GM11168 (cell line): ENCODE data around the gene UBE2E2.

ENCODE experiments used
- in situ Hi-C: fragments of 300-500 bp; cut with MboI; formaldehyde crosslinking; loops from one replicate; pipeline ENCODE4 v1.12.0; 2022; ENCODE audit warnings: low sequenced_read_pairs; ENCODE audit not compliant: unreplicated experiment

UBE2E2 gene

GRCh38 chr3:23239211-23240068, 36.3 kb downstream of the UBE2E2 start:
- in situ Hi-C loops: no loop called here

GRCh38 chr3:23240171-23240785, 37.2 kb downstream of the UBE2E2 start:
- in situ Hi-C loops: no loop called here

- in situ Hi-C loops: no loop called here
These were observed 38.1 kb downstream of the UBE2E2 start for GRCh38 chr3:23241256-23241655.

- in situ Hi-C loops: no loop called here
These were observed 39.0 kb downstream of the UBE2E2 start for GRCh38 chr3:23242106-23242505.

GRCh38 chr3:23244324-23245041, 41.4 kb downstream of the UBE2E2 start:
- in situ Hi-C loops: no loop called here

- in situ Hi-C loops: no loop called here
These were observed 43.5 kb downstream of the UBE2E2 start for GRCh38 chr3:23246651-23247050.

- in situ Hi-C loops: no loop called here
These were observed 45.5 kb downstream of the UBE2E2 start for GRCh38 chr3:23248594-23249131.

- in situ Hi-C loops: no loop called here
These were observed 46.8 kb downstream of the UBE2E2 start for GRCh38 chr3:23249961-23250360.

- in situ Hi-C loops: no loop called here
These were observed 49.0 kb downstream of the UBE2E2 start for GRCh38 chr3:23252122-23252521.

GRCh38 chr3:23253214-23253613, 50.1 kb downstream of the UBE2E2 start:
- in situ Hi-C loops: no loop called here

GRCh38 chr3:23254282-23254681, 51.2 kb downstream of the UBE2E2 start:
- in situ Hi-C loops: no loop called here

GRCh38 chr3:23254835-23255234, 51.7 kb downstream of the UBE2E2 start:
- in situ Hi-C loops: no loop called here

- in situ Hi-C loops: no loop called here
These were observed 53.8 kb downstream of the UBE2E2 start for GRCh38 chr3:23256741-23257435.

- in situ Hi-C loops: no loop called here
These were observed 55.0 kb downstream of the UBE2E2 start for GRCh38 chr3:23258110-23258509.

GRCh38 chr3:23259515-23259914, 56.4 kb downstream of the UBE2E2 start:
- in situ Hi-C loops: no loop called here

- in situ Hi-C loops: no loop called here
These were observed 59.6 kb downstream of the UBE2E2 start for GRCh38 chr3:23262766-23263165.

- in situ Hi-C loops: no loop called here
These were observed 60.7 kb downstream of the UBE2E2 start for GRCh38 chr3:23263796-23264195.

GRCh38 chr3:23264413-23264812, 61.3 kb downstream of the UBE2E2 start:
- in situ Hi-C loops: no loop called here

- in situ Hi-C loops: no loop called here
These were observed 67.3 kb downstream of the UBE2E2 start for GRCh38 chr3:23270423-23270822.
